NB4 (cell line): Measurements from ENCODE around the gene SLC12A5.

ENCODE experiments used
- DNase-seq: peaks from one replicate; pipeline ENCODE4 v3.0.0; 2010; ENCODE audit warnings: low read depth
- H3K4me3 ChIP-seq: one replicate; pipeline ENCODE4 v1.5.1; 2011; ENCODE audit warnings: mild to moderate bottlenecking, low read depth, low read length, moderate library complexity
- CTCF ChIP-seq: IDR thresholded peaks from one replicate; pipeline ENCODE4 v1.5.1; 2012; ENCODE audit warnings: low read depth, low read length
- MAX ChIP-seq: IDR thresholded peaks from 2 replicates; pipeline ENCODE4 v1.6.1; 2011; ENCODE audit warnings: low read depth, low read length
- MYC ChIP-seq: IDR thresholded peaks from 2 replicates; pipeline ENCODE4 v1.6.1; 2011; ENCODE audit warnings: low read depth, low read length
- POLR2A ChIP-seq: IDR thresholded peaks from 2 replicates; pipeline ENCODE4 v1.6.1; 2011; ENCODE audit warnings: mild to moderate bottlenecking; ENCODE audit not compliant: insufficient read length; ENCODE audit errors: extremely low read depth

The SLC12A5 gene

GRCh38 chr20:46100988-46101387 lies 72.0 kb downstream of the SLC12A5 start:
- DNase-seq, result no peak
- H3K4me3 ChIP-seq, result no peak overlapping the region
- TF ChIP-seq CTCF, result no peak
- no peak for TF ChIP-seq MYC
- no peak for TF ChIP-seq POLR2A
- no peak for TF ChIP-seq MAX

- no peak for TF ChIP-seq MYC
- TF ChIP-seq CTCF, result no peak
- no peak for TF ChIP-seq MAX
- no peak for TF ChIP-seq POLR2A
- DNase-seq, result no peak
These were observed 72.9 kb downstream of the SLC12A5 start for GRCh38 chr20:46101957-46102356.

GRCh38 chr20:46102940-46103339 lies 73.9 kb downstream of the SLC12A5 start:
- TF ChIP-seq POLR2A (no peak), MYC (no peak), CTCF (no peak), MAX (no peak)
- DNase-seq, result no peak
- no peak overlapping the region for H3K4me3 ChIP-seq

More at GRCh38 chr20:46101957-46102356, 72.9 kb downstream of the SLC12A5 start:
- no peak overlapping the region for H3K4me3 ChIP-seq

GRCh38 chr20:46104262-46104661 lies 75.2 kb downstream of the SLC12A5 start:
- DNase-seq, result no peak
- no peak for TF ChIP-seq MAX
- TF ChIP-seq MYC, result no peak
- no peak for TF ChIP-seq CTCF
- TF ChIP-seq POLR2A, result no peak
- H3K4me3 ChIP-seq, result no peak overlapping the region

- no peak overlapping the region for H3K4me3 ChIP-seq
These were observed 78.0 kb downstream of the SLC12A5 start for GRCh38 chr20:46107061-46107460.

More at GRCh38 chr20:46107061-46107460, 78.0 kb downstream of the SLC12A5 start:
- DNase-seq, result no peak
- TF ChIP-seq MYC, result no peak
- TF ChIP-seq CTCF, result no peak
- no peak for TF ChIP-seq POLR2A
- TF ChIP-seq MAX, result no peak
